ENCODE results near the gene PEX26. TPM values are rescaled to one million over a fixed set of nuclear protein-coding genes. Genes with fewer than 3 reads are reported as not detected.
A peak's percentile ranks its signal among the peaks of the same experiment; 100 is the strongest.

Gene PEX26
- total and polyA plus RNA-seq, 2 of the 13 experiments (the other 11 are each of a cell fraction or from before 2014, with no cell fraction given), result 10.6 to 25.1 TPM

DNA sequence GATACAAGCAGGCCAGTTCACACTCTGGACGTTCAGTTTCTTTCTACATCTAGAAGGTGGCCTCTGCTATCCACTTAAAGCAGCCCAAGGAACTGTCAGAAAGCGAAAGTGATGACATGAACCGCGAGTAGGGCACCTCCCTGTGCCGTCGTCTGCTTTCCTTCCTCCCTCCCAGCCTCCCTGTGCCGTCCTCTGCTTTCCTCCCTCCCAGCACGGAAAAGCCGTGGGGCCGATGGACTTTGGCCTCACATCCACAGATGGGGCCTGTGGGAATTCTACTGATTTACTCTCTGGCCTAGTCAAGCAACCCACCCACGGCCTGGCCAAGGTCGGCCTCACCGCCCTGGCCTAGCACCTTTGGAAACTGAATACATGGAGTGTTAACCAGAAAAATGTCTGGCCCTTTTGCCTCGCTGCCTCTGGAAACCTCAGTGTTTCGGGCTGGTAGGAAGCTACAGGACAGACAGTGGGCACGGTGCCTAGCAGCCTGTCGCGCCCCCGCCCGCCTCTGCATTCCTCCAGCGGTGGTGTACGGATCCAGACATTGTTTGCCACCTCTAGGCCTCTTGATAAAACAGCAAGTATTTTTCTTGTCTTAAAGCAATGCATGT is 14.2 kb downstream of the PEX26 start (continued):
- TF ChIP-seq ZBTB40 (IDR thresholded peaks at IDR 0.05), result no peak
- peak; percentile 74; the same call in 1 of the 2 replicates for TF ChIP-seq ZBTB40 (CRISPR knock-in tag; IDR thresholded peaks at IDR 0.05)
- no peak for TF ChIP-seq SETDB1 (CRISPR knock-in tag; IDR thresholded peaks at IDR 0.05; ENCODE audit: borderline replicate concordance)
- no peak for TF ChIP-seq SIX1 (CRISPR knock-in tag; IDR thresholded peaks at IDR 0.05; ENCODE audit: borderline replicate concordance)
- TF ChIP-seq GRHL1 (CRISPR knock-in tag; conservative IDR thresholded peaks at IDR 0.05), result no peak
- peak; percentile 61; the same call in 1 of the 2 replicates for TF ChIP-seq HOXA3 (CRISPR knock-in tag; IDR thresholded peaks at IDR 0.05)
- TF ChIP-seq ZNF333 (CRISPR knock-in tag; IDR thresholded peaks at IDR 0.05; ENCODE audit: borderline replicate concordance), result peak; percentile 58; the same call in 1 of the 2 replicates
- TF ChIP-seq SNAPC2 (CRISPR knock-in tag; IDR thresholded peaks at IDR 0.05), result no peak
- TF ChIP-seq TBP (CRISPR knock-in tag; IDR thresholded peaks at IDR 0.05), result no peak
- TF ChIP-seq ZNF136 (CRISPR knock-in tag; IDR thresholded peaks at IDR 0.05; ENCODE audit: low read depth), result no peak
- TF ChIP-seq ZBTB8A (CRISPR knock-in tag; IDR thresholded peaks at IDR 0.05; ENCODE audit: borderline replicate concordance, low read depth), result no peak
- TF ChIP-seq SRSF9 (IDR thresholded peaks at IDR 0.05; ENCODE audit: borderline replicate concordance, insufficient read depth, low read depth, low read length, poor library complexity, severe bottlenecking), result no peak
- peak; percentile 65 for TF ChIP-seq SKI (IDR thresholded peaks at IDR 0.05; ENCODE audit: partially characterized antibody)
- TF ChIP-seq ZEB1 (IDR thresholded peaks at IDR 0.05; ENCODE audit: insufficient replicate concordance, low read depth), result no peak
- no peak for TF ChIP-seq USF2 (IDR thresholded peaks at IDR 0.05; ENCODE audit: low read depth, low read length)
- TF ChIP-seq USF2 (CRISPR knock-in tag; IDR thresholded peaks at IDR 0.05; ENCODE audit: borderline replicate concordance), result no peak
- TF ChIP-seq ETV5 (CRISPR knock-in tag; IDR thresholded peaks at IDR 0.05; ENCODE audit: borderline replicate concordance), result peak; percentile 60; the same call in 1 of the 2 replicates
